Measurements from ENCODE around the gene CNTN1. TPM values are rescaled to one million over a fixed set of nuclear protein-coding genes. Genes with fewer than 3 reads are reported as not detected.

CNTN1 gene
- total and polyA plus RNA-seq, 2 experiments from 2014 or later, result 0.58 to 2.4 TPM

- no peak for DNase-seq (ENCODE audit: low spot score)
- no peaks in the 10 kb centered on the region for H3K79me2 ChIP-seq
- no peaks in the 10 kb centered on the region for H3K9me3 ChIP-seq (ENCODE audit: low read depth)
- no peaks in the 10 kb centered on the region for H3K27me3 ChIP-seq
- no peaks in the 10 kb centered on the region for H3K9me2 ChIP-seq (replicated peaks; ENCODE audit: insufficient read depth)
- no peak overlapping the region for H3K4me2 ChIP-seq
- 79% methylated on average over 2 of the region's 2 CpGs for WGBS (ENCODE audit: low lambda C conversion rate, missing lambda C conversion rate)
- H4K20me1 ChIP-seq (ENCODE audit: insufficient read depth, poor library complexity, severe bottlenecking), result no peaks in the 10 kb centered on the region
- H3K4me3 ChIP-seq, result no peak overlapping the region
- no peaks in the 10 kb centered on the region for H3K4me1 ChIP-seq (ENCODE audit: insufficient read depth)
- H3K27ac ChIP-seq, result no peak overlapping the region
- no peaks in the 10 kb centered on the region for H3K36me3 ChIP-seq (replicated peaks; ENCODE audit: insufficient read depth, low read depth)
- no peak overlapping the region for H2AFZ ChIP-seq
- no peak for TF ChIP-seq EZH2phosphoT487 (IDR thresholded peaks at IDR 0.05; ENCODE audit: low read depth, severe bottlenecking, unreplicated experiment)
- no peak for TF ChIP-seq CTCF (IDR thresholded peaks at IDR 0.05; ENCODE audit: poor library complexity)
- no peak for TF ChIP-seq EZH2 (IDR thresholded peaks at IDR 0.05; ENCODE audit: borderline replicate concordance)
Measured at GRCh38 chr12:40775661-40776060, 83.4 kb downstream of the CNTN1 start.

GRCh38 chr12:40784102-40784501, 91.9 kb downstream of the CNTN1 start:
- H3K4me2 ChIP-seq, result no peak overlapping the region
- H3K4me3 ChIP-seq, result no peak overlapping the region
- H2AFZ ChIP-seq, result no peak overlapping the region
- no peaks in the 10 kb centered on the region for H3K79me2 ChIP-seq
- WGBS (ENCODE audit: low lambda C conversion rate, missing lambda C conversion rate), result 93% methylated on average over 2 of the region's 2 CpGs
- H3K36me3 ChIP-seq (replicated peaks; ENCODE audit: insufficient read depth, low read depth), result no peaks in the 10 kb centered on the region
- TF ChIP-seq CTCF (IDR thresholded peaks at IDR 0.05; ENCODE audit: poor library complexity), result no peak
- TF ChIP-seq EZH2phosphoT487 (IDR thresholded peaks at IDR 0.05; ENCODE audit: low read depth, severe bottlenecking, unreplicated experiment), result no peak
- no peak for TF ChIP-seq EZH2 (IDR thresholded peaks at IDR 0.05; ENCODE audit: borderline replicate concordance)
- H3K27me3 ChIP-seq, result no peaks in the 10 kb centered on the region
- DNase-seq (ENCODE audit: low spot score), result no peak
- no peaks in the 10 kb centered on the region for H4K20me1 ChIP-seq (ENCODE audit: insufficient read depth, poor library complexity, severe bottlenecking)
- no peaks in the 10 kb centered on the region for H3K4me1 ChIP-seq (ENCODE audit: insufficient read depth)
- H3K27ac ChIP-seq, result no peak overlapping the region
- no peaks in the 10 kb centered on the region for H3K9me2 ChIP-seq (replicated peaks; ENCODE audit: insufficient read depth)
- H3K9me3 ChIP-seq (ENCODE audit: low read depth), result no peaks in the 10 kb centered on the region

- H3K9me2 ChIP-seq (replicated peaks; ENCODE audit: insufficient read depth), result no peaks in the 10 kb centered on the region
- no peaks in the 10 kb centered on the region for H3K9me3 ChIP-seq (ENCODE audit: low read depth)
- no peak overlapping the region for H3K4me3 ChIP-seq
- no peaks in the 10 kb centered on the region for H3K27me3 ChIP-seq
- H4K20me1 ChIP-seq (ENCODE audit: insufficient read depth, poor library complexity, severe bottlenecking), result no peaks in the 10 kb centered on the region
- no peaks in the 10 kb centered on the region for H3K36me3 ChIP-seq (replicated peaks; ENCODE audit: insufficient read depth, low read depth)
- H3K27ac ChIP-seq, result no peak overlapping the region
- DNase-seq (ENCODE audit: low spot score), result no peak
- H3K4me1 ChIP-seq (ENCODE audit: insufficient read depth), result no peaks in the 10 kb centered on the region
- WGBS (ENCODE audit: low lambda C conversion rate, missing lambda C conversion rate), result 87% methylated on average over 3 of the region's 3 CpGs
- TF ChIP-seq EZH2 (IDR thresholded peaks at IDR 0.05; ENCODE audit: borderline replicate concordance), result no peak
- TF ChIP-seq CTCF (IDR thresholded peaks at IDR 0.05; ENCODE audit: poor library complexity), result no peak
- TF ChIP-seq EZH2phosphoT487 (IDR thresholded peaks at IDR 0.05; ENCODE audit: low read depth, severe bottlenecking, unreplicated experiment), result no peak
- no peak overlapping the region for H2AFZ ChIP-seq
- H3K4me2 ChIP-seq, result no peak overlapping the region
- H3K79me2 ChIP-seq, result no peaks in the 10 kb centered on the region
Measured at GRCh38 chr12:40788276-40788675, 96.0 kb downstream of the CNTN1 start.

All from hepatocyte (in vitro differentiated cells).